ENCODE measurements around the gene PLSCR4.

Gene PLSCR4

DNA sequence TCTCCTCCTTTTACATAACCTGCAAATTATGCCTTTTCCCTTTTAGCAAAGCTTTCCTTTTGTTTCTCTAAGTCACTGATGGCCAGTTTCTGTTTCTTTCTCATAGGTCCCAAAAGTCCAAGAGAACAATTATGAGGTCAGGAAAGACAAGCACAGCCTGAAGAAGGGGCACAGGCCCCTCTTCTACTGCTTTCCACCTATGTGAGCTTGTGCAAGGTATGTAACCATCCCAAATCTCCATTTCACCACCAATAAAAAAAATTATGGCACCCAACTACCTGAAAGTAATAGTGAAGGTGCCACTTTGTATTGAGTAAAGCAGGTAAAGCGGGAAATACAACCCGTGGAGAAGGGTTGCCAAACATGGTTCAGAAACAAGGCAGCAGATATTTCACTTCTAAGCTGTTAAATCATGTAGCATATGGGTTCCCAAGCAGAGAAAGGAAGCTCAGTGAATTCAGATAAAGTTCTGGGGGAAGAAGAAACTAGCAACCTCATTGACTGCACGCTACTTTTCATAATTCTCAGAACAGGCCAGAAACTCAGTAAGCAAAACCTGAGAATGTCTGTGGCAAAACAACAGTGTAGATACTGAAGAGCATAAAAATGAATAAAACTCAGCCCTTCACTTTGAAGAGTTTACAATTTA is 94.1 kb downstream of the PLSCR4 start:
- no peak for TF ChIP-seq CTCF (IDR thresholded peaks at IDR 0.05; ENCODE audit: low read depth, low read length, missing control alignments)
- no peak for DNase-seq (ENCODE audit: low read depth)
- no peak overlapping the region for H3K4me3 ChIP-seq (ENCODE audit: low read depth, low read length)

GRCh38 chr3:146156095-146156494 is 94.8 kb downstream of the PLSCR4 start:
- no peak for TF ChIP-seq CTCF (IDR thresholded peaks at IDR 0.05; ENCODE audit: low read depth, low read length, missing control alignments)
- H3K4me3 ChIP-seq (ENCODE audit: low read depth, low read length): no peak overlapping the region
- DNase-seq (ENCODE audit: low read depth): no peak

GRCh38 chr3:146154995-146155394 is 95.9 kb downstream of the PLSCR4 start:
- TF ChIP-seq CTCF (IDR thresholded peaks at IDR 0.05; ENCODE audit: low read depth, low read length, missing control alignments): no peak
- no peak for DNase-seq (ENCODE audit: low read depth)

DNA sequence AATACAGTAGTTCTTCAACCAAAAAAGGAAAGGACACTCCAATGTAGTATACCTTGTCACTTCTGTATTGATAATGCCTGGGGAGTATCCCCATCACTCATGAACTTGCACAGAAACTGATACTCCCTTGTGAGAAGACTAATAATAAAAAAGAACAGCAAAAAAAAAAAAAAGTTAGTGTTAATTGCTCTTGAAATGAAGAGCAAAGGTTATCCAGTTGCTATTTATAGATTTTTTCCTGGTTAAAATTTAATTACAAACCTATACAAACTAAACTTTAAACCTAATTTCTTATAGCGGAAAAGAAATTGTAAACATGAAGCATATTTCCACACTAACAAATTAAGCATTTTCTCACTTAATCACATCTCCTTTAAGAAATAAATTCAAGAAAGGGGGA is 96.6 kb downstream of the PLSCR4 start:
- TF ChIP-seq CTCF (IDR thresholded peaks at IDR 0.05; ENCODE audit: low read depth, low read length, missing control alignments): no peak
- no peak overlapping the region for H3K4me3 ChIP-seq (ENCODE audit: low read depth, low read length)
- DNase-seq (ENCODE audit: low read depth): no peak

More at GRCh38 chr3:146154995-146155394, 95.9 kb downstream of the PLSCR4 start:
- H3K4me3 ChIP-seq (ENCODE audit: low read depth, low read length): no peak overlapping the region

DNA sequence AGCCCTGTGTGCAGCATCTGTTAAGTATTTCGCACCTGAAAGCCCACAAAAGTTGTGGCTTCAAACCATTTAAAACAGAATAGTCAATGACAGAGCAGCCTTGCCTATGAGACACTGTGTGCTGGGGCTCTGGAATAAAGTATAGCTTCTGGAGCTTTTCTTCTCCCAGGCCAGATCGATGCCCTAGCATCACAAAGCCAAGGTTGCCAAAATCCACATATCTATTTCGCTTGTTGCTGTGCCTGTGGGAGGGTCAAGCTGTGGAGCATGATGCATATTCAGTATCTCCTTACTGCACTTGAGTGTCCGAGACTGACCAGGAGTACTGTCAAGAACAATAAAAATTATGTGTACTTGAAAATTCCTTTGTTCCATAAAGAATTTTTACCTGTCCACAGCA is 97.5 kb downstream of the PLSCR4 start:
- no peak for DNase-seq (ENCODE audit: low read depth)
- no peak overlapping the region for H3K4me3 ChIP-seq (ENCODE audit: low read depth, low read length)
- TF ChIP-seq CTCF (IDR thresholded peaks at IDR 0.05; ENCODE audit: low read depth, low read length, missing control alignments): no peak

- TF ChIP-seq CTCF (IDR thresholded peaks at IDR 0.05; ENCODE audit: low read depth, low read length, missing control alignments): no peak
- no peak overlapping the region for H3K4me3 ChIP-seq (ENCODE audit: low read depth, low read length)
- DNase-seq (ENCODE audit: low read depth): no peak
Observed at GRCh38 chr3:146152834-146153233, 98.1 kb downstream of the PLSCR4 start.

DNA sequence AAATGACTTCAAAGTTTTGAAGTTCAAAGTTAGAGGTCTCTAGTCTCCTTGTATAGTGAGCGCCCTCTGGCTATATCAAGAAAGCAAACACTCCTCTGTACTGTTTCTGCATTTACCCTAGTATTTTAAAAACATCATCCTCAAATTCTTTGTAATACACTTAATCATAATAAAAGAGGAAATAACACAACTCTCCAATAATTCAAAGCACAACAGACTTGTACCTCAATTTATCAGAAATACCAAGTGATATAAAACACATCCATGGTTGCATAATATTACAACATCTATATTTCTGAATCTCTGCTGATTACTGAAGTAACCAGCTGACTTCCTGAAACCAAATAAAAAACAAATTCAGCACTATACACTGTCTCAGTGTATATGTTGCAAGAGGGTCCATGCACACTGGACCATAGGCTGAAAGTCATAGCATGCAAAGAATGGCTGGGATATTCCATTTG is 102.4 kb downstream of the PLSCR4 start:
- DNase-seq (ENCODE audit: low read depth): no peak
- TF ChIP-seq CTCF (IDR thresholded peaks at IDR 0.05; ENCODE audit: low read depth, low read length, missing control alignments): no peak
- H3K4me3 ChIP-seq (ENCODE audit: low read depth, low read length): no peak overlapping the region

All from GM12864 (cell line).